ENCODE measurements around the gene CST6. TPM values are rescaled to one million over a fixed set of nuclear protein-coding genes. Genes with fewer than 3 reads are reported as not detected.

Gene CST6
- total and polyA plus RNA-seq, 2 of the 13 experiments (the other 11 are each of a cell fraction or from before 2014, with no cell fraction given) = not detected

GRCh38 chr11:66062408-66062807 is 50.6 kb downstream of the CST6 start:
- no peak for FAIRE-seq
- H2AFZ ChIP-seq (ENCODE audit: low read length) = no peak overlapping the region
- no peaks in the 10 kb centered on the region for H3K9me3 ChIP-seq (ENCODE audit: low read length)
- H3K27ac ChIP-seq (ENCODE audit: extremely low read length, insufficient read depth, low read length) = no peak overlapping the region
- no TSS peak for BruUV-seq (replicated peaks)
- H3K4me3 ChIP-seq (replicated peaks in 1 of 3; ENCODE audit: insufficient read depth in 1 of 3, low read depth in 2 of 3, low read length in 3 of 3) = no peak overlapping the region
- no peaks in the 10 kb centered on the region for H4K20me1 ChIP-seq (ENCODE audit: insufficient read depth, low read length)
- no peak overlapping the region for H3K4me2 ChIP-seq (ENCODE audit: low read depth, low read length)
- H3K9ac ChIP-seq (ENCODE audit: insufficient read depth, low read depth, low read length) = no peak overlapping the region
- in situ Hi-C loops (cut with HindIII; ENCODE audit: extremely low pct_ligation_motif_present, low pct_unique_long_range_greater_than_20kb) (no loop called here), intact Hi-C loops (cut with micrococcal nuclease; ENCODE audit: unreplicated experiment) (no loop called here)
- ChIA-PET CTCF (ENCODE audit: low intra/inter-chr PET ratio, low total read pairs) (no interaction called here), POLR2A (interaction anchor here (1.8 kb wide), 1 partner anchor 10 kb away, joined by 8 read pairs; the partner anchor contains the start of gene SF3B2)
- no peak for DNase-seq (ENCODE audit: low spot score)
- peaks cover 14% of the 10 kb centered on the region; the same call in 1 of the 2 replicates for H3K4me1 ChIP-seq (ENCODE audit: insufficient read depth, low read length)
- 99% methylated on average over 2 of the region's 2 CpGs for WGBS (ENCODE audit: low lambda C conversion rate)
- ATAC-seq = no peak
- peaks cover 2% of the 10 kb centered on the region for H3K79me2 ChIP-seq (ENCODE audit: insufficient read depth, low read length)
- H3K27me3 ChIP-seq (ENCODE audit: control insufficient read depth in 1 of 2, insufficient read depth in 2 of 2, low read length in 2 of 2) = no peaks in the 10 kb centered on the region
- peaks cover 36 to 89% of the 10 kb centered on the region in 2 experiments for H3K36me3 ChIP-seq (replicated peaks in 1 of 2; ENCODE audit: control insufficient read depth in 1 of 2, insufficient read depth in 2 of 2, low read length in 2 of 2)
- TF ChIP-seq SCMH1 (CRISPR knock-in tag; IDR thresholded peaks at IDR 0.05; ENCODE audit: borderline replicate concordance) = no peak
- TF ChIP-seq ZNF503 (CRISPR knock-in tag; IDR thresholded peaks at IDR 0.05) = no peak
- TF ChIP-seq ZNF572 (CRISPR knock-in tag; IDR thresholded peaks at IDR 0.05) = no peak
- TF ChIP-seq MAFF (IDR thresholded peaks at IDR 0.05; ENCODE audit: low read depth, low read length) = peak; percentile 18; the same call in 1 of the 2 replicates
- TF ChIP-seq ARID5B (CRISPR knock-in tag; IDR thresholded peaks at IDR 0.05) = no peak
- no peak for TF ChIP-seq XRCC5 (optimal IDR thresholded peaks at IDR 0.05; ENCODE audit: low read length)
- no peak for TF ChIP-seq XBP1 (CRISPR knock-in tag; IDR thresholded peaks at IDR 0.05)
- no peak for TF ChIP-seq GATAD2A (CRISPR knock-in tag; IDR thresholded peaks at IDR 0.05)
- no peak for TF ChIP-seq NPAS2 (CRISPR knock-in tag; IDR thresholded peaks at IDR 0.05; ENCODE audit: borderline replicate concordance)
- TF ChIP-seq HOMEZ (CRISPR knock-in tag; IDR thresholded peaks at IDR 0.05; ENCODE audit: low read depth) = no peak
- peak in 1 of 2 experiments; percentile 52; a peak in 2 of 4 replicates for TF ChIP-seq MAFK (conservative IDR thresholded peaks at IDR 0.05 in 1 of 2, IDR thresholded peaks at IDR 0.05 in 1 of 2; ENCODE audit: low read length in 2 of 2)
- 0 out of 2 replicates have a peak, but pooled peaks have one; percentile 9 for TF ChIP-seq NFE2L2 (IDR thresholded peaks at IDR 0.05; ENCODE audit: low read length)
- no peak for TF ChIP-seq ETS1 (CRISPR knock-in tag; IDR thresholded peaks at IDR 0.05)
- no peak for TF ChIP-seq ZNF567 (CRISPR knock-in tag; IDR thresholded peaks at IDR 0.05; ENCODE audit: borderline replicate concordance)
- TF ChIP-seq, protein P1, sequence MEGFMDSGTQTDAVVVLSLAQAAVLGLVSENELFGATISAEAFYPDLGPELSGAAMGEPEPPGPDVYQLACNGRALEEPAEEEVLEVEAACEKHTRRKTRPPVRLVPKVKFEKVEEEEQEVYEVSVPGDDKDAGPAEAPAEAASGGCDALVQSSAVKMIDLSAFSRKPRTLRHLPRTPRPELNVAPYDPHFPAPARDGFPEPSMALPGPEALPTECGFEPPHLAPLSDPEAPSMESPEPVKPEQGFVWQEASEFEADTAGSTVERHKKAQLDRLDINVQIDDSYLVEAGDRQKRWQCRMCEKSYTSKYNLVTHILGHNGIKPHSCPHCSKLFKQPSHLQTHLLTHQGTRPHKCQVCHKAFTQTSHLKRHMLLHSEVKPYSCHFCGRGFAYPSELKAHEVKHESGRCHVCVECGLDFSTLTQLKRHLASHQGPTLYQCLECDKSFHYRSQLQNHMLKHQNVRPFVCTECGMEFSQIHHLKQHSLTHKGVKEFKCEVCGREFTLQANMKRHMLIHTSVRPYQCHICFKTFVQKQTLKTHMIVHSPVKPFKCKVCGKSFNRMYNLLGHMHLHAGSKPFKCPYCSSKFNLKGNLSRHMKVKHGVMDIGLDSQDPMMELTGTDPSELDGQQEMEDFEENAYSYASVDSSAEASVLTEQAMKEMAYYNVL (CRISPR knock-in tag; IDR thresholded peaks at IDR 0.05; ENCODE audit: borderline replicate concordance) = no peak

Data from HepG2 (cell line).